Endothelial cell of umbilical vein (primary cell): ENCODE results near the gene CSE1L. TPM values are rescaled to one million over a fixed set of nuclear protein-coding genes. Genes with fewer than 3 reads are reported as not detected.

ENCODE experiments used
- BruUV-seq: library from RNA; stranded (reverse); fragments of 400-500 nt; replicated peaks from 2 replicates; lab custom pipeline; 2021; lab: Mats Ljungman, UMichigan
- CTCF ChIA-PET: fragments of 300-600, 350-600 bp; sonication (Branson Sonifier 250); formaldehyde crosslinking; loops from one replicate; lab custom pipeline; 2021; ENCODE audit warnings: antibody characterized with exemption, inconsistent platforms; lab: Charles Lee
- POLR2A ChIA-PET: fragments of 300-600, 350-600 bp; sonication (Branson Sonifier 250); formaldehyde crosslinking; loops from one replicate; lab custom pipeline; 2021; ENCODE audit warnings: antibody characterized with exemption, inconsistent platforms; lab: Charles Lee
- DNase-seq: peaks from one replicate; pipeline ENCODE4 v3.0.0-alpha.2; 2011; ENCODE audit warnings: low read depth, low spot score
- FAIRE-seq: peaks from 2 replicates; lab custom pipeline; 2011; peaks lifted over from hg19 to GRCh38; lab: Jason Lieb, UNC
- H2AFZ ChIP-seq: 2 replicates; pipeline ENCODE4 v1.6.0; 2012; ENCODE audit warnings: low read depth, low read length, control low read depth, inconsistent platforms
- H3K27ac ChIP-seq: 2 replicates; pipeline ENCODE4 v1.5.1; 2011; ENCODE audit warnings: low read depth, mild to moderate bottlenecking, control low read depth, low read length, moderate library complexity; ENCODE audit not compliant: insufficient read depth
- H3K27me3 ChIP-seq, 2 experiments: 2 replicates each; pipeline versions ENCODE4 v1.6.0 to v1.6.1; 2011; ENCODE audit warnings: low read length in 2 of 2, mixed read lengths in 1 of 2; ENCODE audit not compliant: control insufficient read depth in 2 of 2, insufficient read depth in 2 of 2
- H3K36me3 ChIP-seq, 2 experiments: 2 replicates in 1 of 2; 3 replicates in 1 of 2; pipeline ENCODE4 v1.5.1; 2011; ENCODE audit warnings: low read length in 2 of 2, mild to moderate bottlenecking in 1 of 2, moderate library complexity in 1 of 2; ENCODE audit not compliant: control insufficient read depth in 2 of 2, insufficient read depth in 2 of 2; ENCODE audit errors: extremely low read depth in 1 of 2
- H3K4me1 ChIP-seq: 3 replicates; pipeline ENCODE4 v1.5.1; 2011; ENCODE audit warnings: mild to moderate bottlenecking, low read length; ENCODE audit not compliant: control insufficient read depth, insufficient read depth; ENCODE audit errors: extremely low read depth
- H3K4me2 ChIP-seq: 2 replicates; pipeline ENCODE4 v1.6.1; 2011; ENCODE audit warnings: low read length, control low read depth, mixed read lengths; ENCODE audit not compliant: insufficient read depth
- H3K4me3 ChIP-seq, 3 experiments: fragments of 200-600 bp in 1 of 3; sonication (generic), shearing (Covaris generic) in 1 of 3; replicated peaks in 1 of 3; 2 replicates each; pipeline ENCODE4 v1.5.1; 2011 to 2016; ENCODE audit warnings: control low read depth in 3 of 3, low read length in 3 of 3, mild to moderate bottlenecking in 2 of 3, inconsistent platforms in 1 of 3, low read depth in 1 of 3, moderate library complexity in 1 of 3; ENCODE audit not compliant: insufficient read depth in 1 of 3
- H3K79me2 ChIP-seq: 2 replicates; pipeline ENCODE4 v1.6.0; 2012; ENCODE audit warnings: low read length, inconsistent platforms; ENCODE audit not compliant: control insufficient read depth, insufficient read depth
- H3K9ac ChIP-seq: replicated peaks from 2 replicates; pipeline ENCODE3; 2011; ENCODE audit warnings: low read length, control low read depth; ENCODE audit not compliant: insufficient read depth; ENCODE audit errors: extremely low read depth
- H3K9me1 ChIP-seq: replicated peaks from 3 replicates; pipeline ENCODE4 v1.6.0; 2011; ENCODE audit warnings: mild to moderate bottlenecking, low read length; ENCODE audit not compliant: control insufficient read depth, insufficient read depth; ENCODE audit errors: extremely low read depth
- H3K9me3 ChIP-seq: replicated peaks from 2 replicates; pipeline ENCODE4 v1.5.1; 2012; ENCODE audit warnings: low read length, inconsistent platforms; ENCODE audit not compliant: control insufficient read depth, insufficient read depth
- H4K20me1 ChIP-seq: replicated peaks from 2 replicates; pipeline ENCODE3; 2011; ENCODE audit warnings: mild to moderate bottlenecking, low read length; ENCODE audit not compliant: control insufficient read depth, insufficient read depth; ENCODE audit errors: extremely low read depth
- EZH2 ChIP-seq: IDR thresholded peaks from 2 replicates; pipeline ENCODE4 v1.6.1; 2012; ENCODE audit warnings: borderline replicate concordance, low read depth, mild to moderate bottlenecking, moderate library complexity, low read length, inconsistent platforms; ENCODE audit not compliant: severe bottlenecking
- FOS ChIP-seq: IDR thresholded peaks from 2 replicates; pipeline ENCODE4 v1.6.1; 2011; ENCODE audit warnings: mild to moderate bottlenecking, low read length, moderate library complexity, borderline replicate concordance; ENCODE audit not compliant: insufficient read depth
- GATA2 ChIP-seq: IDR thresholded peaks from 2 replicates; pipeline ENCODE4 v1.7.0; 2011; ENCODE audit warnings: low read depth, mild to moderate bottlenecking, moderate library complexity, mixed read lengths, low read length; ENCODE audit not compliant: insufficient read length, insufficient read depth
- JUN ChIP-seq: IDR thresholded peaks from 2 replicates; pipeline ENCODE4 v1.6.1; 2011; ENCODE audit warnings: borderline replicate concordance, low read depth; ENCODE audit not compliant: insufficient read length, insufficient read depth
- MYC ChIP-seq: IDR thresholded peaks from one replicate; pipeline ENCODE4 v1.6.1; 2011; ENCODE audit warnings: mild to moderate bottlenecking, low read depth, low read length
- POLR2A ChIP-seq: IDR thresholded peaks from 2 replicates; pipeline ENCODE4 v1.6.1; 2012; ENCODE audit warnings: low read depth, mild to moderate bottlenecking, control low read depth, low read length
- POLR2AphosphoS5 ChIP-seq: IDR thresholded peaks from 2 replicates; pipeline ENCODE4 v1.6.1; 2012; ENCODE audit warnings: low read depth, mild to moderate bottlenecking, control low read depth, low read length, moderate library complexity; ENCODE audit not compliant: insufficient read depth
- dilution Hi-C: fragments of 300-500 bp; cut with MboI; formaldehyde crosslinking; loops from one replicate; pipeline ENCODE4 v1.15.0; 2019; ENCODE audit warnings: low sequenced_read_pairs; ENCODE audit not compliant: extremely low pct_ligation_motif_present
- intact Hi-C: fragments of 100-400 bp; cut with micrococcal nuclease; formaldehyde crosslinking; loops from one replicate; pipeline ENCODE4 v1.10.0; 2022
- polyA plus RNA-seq, 4 experiments: library from polyadenylated mRNA; depleted of rRNA in 3 of 4; stranded (reverse) in 3 of 4; unstranded in 1 of 4; fragments of >200 nt; gene quantifications; 2 replicates each; pipeline versions ENCODE4 v1.2.1 to v1.2.3, GENCODE V29; 2011 to 2012; ENCODE audit warnings: missing spikeins in 1 of 4
- total RNA-seq: library from RNA; stranded (reverse); gene quantifications from 2 replicates; pipeline ENCODE4 v1.2.3, GENCODE V29; 2021
- TF ChIP-seq, protein P1 (sequence below), 2 donors: IDR thresholded peaks; 1 replicate in 1 of 2; 2 replicates in 1 of 2; pipeline ENCODE4 v1.5.1; 2011; ENCODE audit warnings: low read length in 2 of 2, mild to moderate bottlenecking in 2 of 2, moderate library complexity in 2 of 2, control low read depth in 1 of 2, inconsistent platforms in 1 of 2, low read depth in 1 of 2; ENCODE audit not compliant: insufficient read depth in 1 of 2; ENCODE audit errors: extremely low read depth in 1 of 2
- TF ChIP-seq, protein P2 (sequence below): IDR thresholded peaks from 2 replicates; pipeline ENCODE4 v1.6.1; 2011; ENCODE audit not compliant: insufficient read depth, insufficient read length

CSE1L gene
- total and polyA plus RNA-seq, 2 donors (not counting 3 experiments of a cell fraction or from before 2014, with no cell fraction given): 35.1 to 118 TPM

DNA sequence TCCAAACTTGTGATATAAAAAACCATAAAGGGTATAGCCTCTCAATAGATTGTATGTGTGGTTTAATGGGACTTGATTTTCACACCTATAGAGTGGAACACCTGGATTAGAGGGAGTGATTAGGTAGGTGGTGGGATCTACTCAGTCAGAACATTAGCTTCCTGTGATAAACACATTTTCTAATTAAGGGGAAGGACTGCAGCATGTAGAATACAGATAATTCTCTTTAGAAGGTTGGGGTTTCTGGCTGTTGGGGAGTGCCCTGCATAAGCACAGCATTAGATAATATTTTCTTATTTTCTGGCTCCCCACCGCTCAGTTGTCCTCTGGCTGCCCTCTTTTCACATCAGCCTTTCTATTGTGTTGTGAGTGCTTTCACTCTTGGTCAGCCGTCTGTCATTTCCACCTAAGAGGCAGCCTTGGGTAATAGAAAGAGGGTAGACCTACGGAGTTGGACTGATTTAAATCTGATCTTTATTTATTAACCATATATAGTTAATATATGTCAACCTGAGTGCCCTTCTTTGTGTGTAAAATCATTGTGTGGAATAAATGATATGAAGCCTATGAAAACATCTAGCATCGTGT is 8.0 kb downstream of the CSE1L start:
- FAIRE-seq (peak; percentile 18), DNase-seq (peak; percentile 79)
- H3K4me3 ChIP-seq: no peak overlapping the region
- no peaks in the 10 kb centered on the region for H3K36me3 ChIP-seq
- peaks cover 10% of the 10 kb centered on the region for H3K4me1 ChIP-seq
- no peaks in the 10 kb centered on the region for H4K20me1 ChIP-seq
- BruUV-seq: no TSS peak
- ChIA-PET POLR2A (no interaction called here), CTCF (interaction anchor here (1.1 kb wide), 1 partner anchor 25 kb away, joined by 3 read pairs; no protein-coding TSS in a partner anchor)
- no peak overlapping the region for H3K9ac ChIP-seq
- no peaks in the 10 kb centered on the region for H3K27me3 ChIP-seq
- peaks cover 2% of the 10 kb centered on the region for H3K9me1 ChIP-seq
- peaks cover 98% of the 10 kb centered on the region for H3K79me2 ChIP-seq
- H3K27ac ChIP-seq: peak overlapping the region; percentile 41
- dilution Hi-C loops (no loop called here), intact Hi-C loops (no loop called here)
- H2AFZ ChIP-seq: no peak overlapping the region
- H3K4me2 ChIP-seq: peak overlapping the region; percentile 26
- TF ChIP-seq MYC: no peak
- no peak for TF ChIP-seq JUN
- no peak for TF ChIP-seq GATA2
- TF ChIP-seq EZH2: no peak
- no peak for TF ChIP-seq POLR2AphosphoS5
- no peak for TF ChIP-seq POLR2A
- TF ChIP-seq, protein P1, sequence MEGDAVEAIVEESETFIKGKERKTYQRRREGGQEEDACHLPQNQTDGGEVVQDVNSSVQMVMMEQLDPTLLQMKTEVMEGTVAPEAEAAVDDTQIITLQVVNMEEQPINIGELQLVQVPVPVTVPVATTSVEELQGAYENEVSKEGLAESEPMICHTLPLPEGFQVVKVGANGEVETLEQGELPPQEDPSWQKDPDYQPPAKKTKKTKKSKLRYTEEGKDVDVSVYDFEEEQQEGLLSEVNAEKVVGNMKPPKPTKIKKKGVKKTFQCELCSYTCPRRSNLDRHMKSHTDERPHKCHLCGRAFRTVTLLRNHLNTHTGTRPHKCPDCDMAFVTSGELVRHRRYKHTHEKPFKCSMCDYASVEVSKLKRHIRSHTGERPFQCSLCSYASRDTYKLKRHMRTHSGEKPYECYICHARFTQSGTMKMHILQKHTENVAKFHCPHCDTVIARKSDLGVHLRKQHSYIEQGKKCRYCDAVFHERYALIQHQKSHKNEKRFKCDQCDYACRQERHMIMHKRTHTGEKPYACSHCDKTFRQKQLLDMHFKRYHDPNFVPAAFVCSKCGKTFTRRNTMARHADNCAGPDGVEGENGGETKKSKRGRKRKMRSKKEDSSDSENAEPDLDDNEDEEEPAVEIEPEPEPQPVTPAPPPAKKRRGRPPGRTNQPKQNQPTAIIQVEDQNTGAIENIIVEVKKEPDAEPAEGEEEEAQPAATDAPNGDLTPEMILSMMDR (IDR thresholded peaks at IDR 0.05; ENCODE audit: extremely low read depth in 1 of 2, insufficient read depth in 1 of 2, low read depth in 1 of 2, low read length in 2 of 2): no peak
- TF ChIP-seq, protein P2, sequence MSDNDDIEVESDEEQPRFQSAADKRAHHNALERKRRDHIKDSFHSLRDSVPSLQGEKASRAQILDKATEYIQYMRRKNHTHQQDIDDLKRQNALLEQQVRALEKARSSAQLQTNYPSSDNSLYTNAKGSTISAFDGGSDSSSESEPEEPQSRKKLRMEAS: no peak
- no peak for TF ChIP-seq FOS
- H3K9me3 ChIP-seq: no peaks in the 10 kb centered on the region
